ENCODE measurements around the gene PNPT1.
"Not testable (repeated sequence)": the region's sequence is repeated elsewhere in the genome, so short reads cannot be mapped to it uniquely, and the experiment has no call there.

Gene PNPT1

GRCh38 chr2:55618025-55618274 is 75.7 kb downstream of the PNPT1 start:
- peaks cover 18% of the 10 kb centered on the region for H3K4me1 Mint-ChIP-seq
- DNase-seq (ENCODE audit: low spot score in 2 of 2) (no peak), ATAC-seq (no peak)
- peaks cover 11% of the 10 kb centered on the region for H3K36me3 Mint-ChIP-seq
- H3K9me3 Mint-ChIP-seq: no peaks in the 10 kb centered on the region
- H3K4me3 Mint-ChIP-seq: no peak overlapping the region
- no peak overlapping the region for H3K27ac Mint-ChIP-seq

GRCh38 chr2:55617175-55618024 is 76.2 kb downstream of the PNPT1 start, which contains the start of gene PPP4R3B:
Gene PPP4R3B, minus strand, starts transcription at chr2:55617622. Its CDS starts 337 bp downstream, at chr2:55617285.
- Mint-ChIP-seq H3K4me1 (peaks cover 13% of the 10 kb centered on the region), H3K4me3 (no peak within 1 kb of the TSS), H3K27ac (no peak within 1 kb of the TSS), H3K9me3 (no peaks in the 10 kb centered on the region), H3K36me3 (peaks cover 6% of the 10 kb centered on the region)
- ATAC-seq (peak; percentile 96), DNase-seq (ENCODE audit: low spot score in 2 of 2) (peak; percentile 91 to 98)

GRCh38 chr2:55616551-55617174 is 77.0 kb downstream of the PNPT1 start:
- H3K27ac Mint-ChIP-seq: no peak overlapping the region
- DNase-seq (ENCODE audit: low spot score in 2 of 2): peak in 1 of 2 donors; percentile 75
- H3K9me3 Mint-ChIP-seq: no peaks in the 10 kb centered on the region
- H3K4me3 Mint-ChIP-seq: no peak overlapping the region
- ATAC-seq: peak; percentile 2
- H3K36me3 Mint-ChIP-seq: no peaks in the 10 kb centered on the region
- H3K4me1 Mint-ChIP-seq: peaks cover 10% of the 10 kb centered on the region

GRCh38 chr2:55611997-55612396 is 81.6 kb downstream of the PNPT1 start:
- Mint-ChIP-seq H3K4me3 (no peak overlapping the region), H3K4me1 (peaks cover 33% of the 10 kb centered on the region), H3K27ac (no peak overlapping the region), H3K9me3 (no peaks in the 10 kb centered on the region), H3K36me3 (peaks cover 14% of the 10 kb centered on the region)
- ATAC-seq (no peak), DNase-seq (ENCODE audit: low spot score in 2 of 2) (no peak)

GRCh38 chr2:55610954-55611743 is 82.5 kb downstream of the PNPT1 start:
- ATAC-seq (peak; percentile 66), DNase-seq (ENCODE audit: low spot score in 2 of 2) (no peak)
- H3K4me1 Mint-ChIP-seq: peaks cover 36% of the 10 kb centered on the region
- peak overlapping the region; percentile 56 for H3K27ac Mint-ChIP-seq
- H3K4me3 Mint-ChIP-seq: no peak overlapping the region
- no peaks in the 10 kb centered on the region for H3K9me3 Mint-ChIP-seq
- peaks cover 22% of the 10 kb centered on the region for H3K36me3 Mint-ChIP-seq

- DNase-seq (ENCODE audit: low spot score in 2 of 2) (no peak), ATAC-seq (no peak)
- H3K4me1 Mint-ChIP-seq: peaks cover 33% of the 10 kb centered on the region
These were observed 83.6 kb downstream of the PNPT1 start for GRCh38 chr2:55609938-55610578.

GRCh38 chr2:55609193-55609794 is 84.3 kb downstream of the PNPT1 start:
- Mint-ChIP-seq H3K36me3 (peaks cover 41% of the 10 kb centered on the region), H3K9me3 (no peaks in the 10 kb centered on the region), H3K4me1 (peaks cover 38% of the 10 kb centered on the region), H3K27ac (no peak overlapping the region), H3K4me3 (no peak overlapping the region)
- no peak for ATAC-seq
- DNase-seq (ENCODE audit: low spot score in 2 of 2): no peak

More at GRCh38 chr2:55609938-55610578, 83.6 kb downstream of the PNPT1 start:
- H3K36me3 Mint-ChIP-seq: peaks cover 33% of the 10 kb centered on the region
- H3K9me3 Mint-ChIP-seq: no peaks in the 10 kb centered on the region
- H3K4me3 Mint-ChIP-seq: no peak overlapping the region
- H3K27ac Mint-ChIP-seq: peak overlapping the region; percentile 56

GRCh38 chr2:55607717-55608116 is 85.9 kb downstream of the PNPT1 start:
- no peak overlapping the region for H3K4me3 Mint-ChIP-seq
- peaks cover 41% of the 10 kb centered on the region for H3K4me1 Mint-ChIP-seq

GRCh38 chr2:55604027-55604565 is 89.5 kb downstream of the PNPT1 start:
- peaks cover 47% of the 10 kb centered on the region for H3K4me1 Mint-ChIP-seq
- DNase-seq (ENCODE audit: low spot score in 2 of 2) (no peak), ATAC-seq (no peak)
- peak overlapping the region; percentile 61 for H3K27ac Mint-ChIP-seq
- H3K4me3 Mint-ChIP-seq: no peak overlapping the region
- H3K9me3 Mint-ChIP-seq: no peaks in the 10 kb centered on the region
- peaks cover 92% of the 10 kb centered on the region for H3K36me3 Mint-ChIP-seq

More at GRCh38 chr2:55607717-55608116, 85.9 kb downstream of the PNPT1 start:
- Mint-ChIP-seq H3K9me3 (no peaks in the 10 kb centered on the region), H3K36me3 (peaks cover 56% of the 10 kb centered on the region), H3K27ac (no peak overlapping the region)
- ATAC-seq (no peak), DNase-seq (ENCODE audit: low spot score in 2 of 2) (no peak)

- H3K27ac Mint-ChIP-seq: no peak overlapping the region
- no peak for DNase-seq (ENCODE audit: low spot score in 2 of 2)
- ATAC-seq: no peak
- peaks cover 32% of the 10 kb centered on the region for H3K4me1 Mint-ChIP-seq
- H3K4me3 Mint-ChIP-seq: no peak overlapping the region
- H3K36me3 Mint-ChIP-seq: peaks cover 99% of the 10 kb centered on the region
- no peaks in the 10 kb centered on the region for H3K9me3 Mint-ChIP-seq
These were observed 91.8 kb downstream of the PNPT1 start for GRCh38 chr2:55601849-55602248.

GRCh38 chr2:55598056-55598795 is 95.4 kb downstream of the PNPT1 start:
- DNase-seq (ENCODE audit: low spot score in 2 of 2) (no peak), ATAC-seq (no peak)
- no peak overlapping the region for H3K27ac Mint-ChIP-seq
- no peak overlapping the region for H3K4me3 Mint-ChIP-seq
- no peaks in the 10 kb centered on the region for H3K9me3 Mint-ChIP-seq
- peaks cover 100% of the 10 kb centered on the region for H3K36me3 Mint-ChIP-seq
- H3K4me1 Mint-ChIP-seq: peaks cover 24% of the 10 kb centered on the region

GRCh38 chr2:55596795-55597194 is 96.8 kb downstream of the PNPT1 start:
- DNase-seq (ENCODE audit: low spot score in 2 of 2); ATAC-seq; H3K27ac Mint-ChIP-seq; H3K4me3 Mint-ChIP-seq; H3K9me3 Mint-ChIP-seq: not testable (repeated sequence)
- peaks cover 88% of the 10 kb centered on the region for H3K36me3 Mint-ChIP-seq
- peaks cover 24% of the 10 kb centered on the region for H3K4me1 Mint-ChIP-seq

- Mint-ChIP-seq H3K36me3 (peaks cover 88% of the 10 kb centered on the region), H3K4me1 (peaks cover 26% of the 10 kb centered on the region), H3K4me3 (no peak overlapping the region), H3K27ac (no peak overlapping the region), H3K9me3 (no peaks in the 10 kb centered on the region)
- ATAC-seq (no peak), DNase-seq (ENCODE audit: low spot score in 2 of 2) (no peak)
These were observed 98.1 kb downstream of the PNPT1 start for GRCh38 chr2:55595536-55595935.

GRCh38 chr2:55592130-55592529 is 101.5 kb downstream of the PNPT1 start:
- no peaks in the 10 kb centered on the region for H3K9me3 Mint-ChIP-seq

More at GRCh38 chr2:55592130-55592529, 101.5 kb downstream of the PNPT1 start:
- peaks cover 87% of the 10 kb centered on the region for H3K36me3 Mint-ChIP-seq
- no peak for ATAC-seq
- H3K27ac Mint-ChIP-seq: no peak overlapping the region
- H3K4me3 Mint-ChIP-seq: no peak overlapping the region
- peaks cover 16% of the 10 kb centered on the region for H3K4me1 Mint-ChIP-seq
- no peak for DNase-seq (ENCODE audit: low spot score in 2 of 2)
